Ramos (cell line): ENCODE results near the gene MICAL2.

ENCODE experiments used
- in situ Hi-C: fragments of 300-500 bp; cut with MboI; formaldehyde crosslinking; loops from one replicate; pipeline ENCODE4 v1.14.3; 2022; ENCODE audit warnings: low sequenced_read_pairs; ENCODE audit not compliant: unreplicated experiment

Gene MICAL2

GRCh38 chr11:12110201-12110713 is at the start of gene MICAL2:
Gene MICAL2 (plus strand): TSS chr11:12110590. CDS start chr11:12162156, 51,566 bp downstream.
- in situ Hi-C loops: no loop called here

GRCh38 chr11:12061851-12062560 is 48.4 kb upstream of the MICAL2 start:
- in situ Hi-C loops: loop anchor here (25.0 kb wide), 1 partner anchor 175 kb away; no protein-coding TSS in a partner anchor

GRCh38 chr11:12063251-12063650 is 47.1 kb upstream of the MICAL2 start:
- in situ Hi-C loops: loop anchor here (25.0 kb wide), 1 partner anchor 174 kb away; no protein-coding TSS in a partner anchor

- in situ Hi-C loops: loop anchor here (25.0 kb wide), 1 partner anchor 173 kb away; no protein-coding TSS in a partner anchor
These were observed 46.0 kb upstream of the MICAL2 start for GRCh38 chr11:12064136-12064953.

- in situ Hi-C loops: loop anchor here (25.0 kb wide), 1 partner anchor 172 kb away; no protein-coding TSS in a partner anchor
These were observed 45.5 kb upstream of the MICAL2 start for GRCh38 chr11:12064954-12065280.

- in situ Hi-C loops: loop anchor here (25.0 kb wide), 1 partner anchor 171 kb away; no protein-coding TSS in a partner anchor
These were observed 44.2 kb upstream of the MICAL2 start for GRCh38 chr11:12066056-12066798.

- in situ Hi-C loops: loop anchor here (25.0 kb wide), 1 partner anchor 170 kb away; no protein-coding TSS in a partner anchor
These were observed 43.4 kb upstream of the MICAL2 start for GRCh38 chr11:12066799-12067508.

- in situ Hi-C loops: loop anchor here (25.0 kb wide), 1 partner anchor 169 kb away; no protein-coding TSS in a partner anchor
These were observed 42.5 kb upstream of the MICAL2 start for GRCh38 chr11:12067796-12068357.

- in situ Hi-C loops: loop anchor here (25.0 kb wide), 1 partner anchor 168 kb away; no protein-coding TSS in a partner anchor
These were observed 41.2 kb upstream of the MICAL2 start for GRCh38 chr11:12069066-12069676.

- in situ Hi-C loops: loop anchor here (25.0 kb wide), 1 partner anchor 167 kb away; no protein-coding TSS in a partner anchor
These were observed 39.7 kb upstream of the MICAL2 start for GRCh38 chr11:12070446-12071267.

GRCh38 chr11:12071574-12071973 is 38.8 kb upstream of the MICAL2 start:
- in situ Hi-C loops: loop anchor here (25.0 kb wide), 1 partner anchor 166 kb away; no protein-coding TSS in a partner anchor

- in situ Hi-C loops: loop anchor here (25.0 kb wide), 1 partner anchor 164 kb away; no protein-coding TSS in a partner anchor
These were observed 37.0 kb upstream of the MICAL2 start for GRCh38 chr11:12073436-12073835.

GRCh38 chr11:12073886-12074285 is 36.5 kb upstream of the MICAL2 start:
- in situ Hi-C loops: loop anchor here (25.0 kb wide), 1 partner anchor 163 kb away; no protein-coding TSS in a partner anchor

- in situ Hi-C loops: loop anchor here (25.0 kb wide), 1 partner anchor 163 kb away; no protein-coding TSS in a partner anchor
These were observed 35.7 kb upstream of the MICAL2 start for GRCh38 chr11:12074529-12075195.

GRCh38 chr11:12075291-12075690 is 35.1 kb upstream of the MICAL2 start:
- in situ Hi-C loops: no loop called here

- in situ Hi-C loops: no loop called here
These were observed 34.3 kb upstream of the MICAL2 start for GRCh38 chr11:12075822-12076821.
